Measurements from ENCODE around the gene CNTNAP2. TPM values are rescaled to one million over a fixed set of nuclear protein-coding genes. Genes with fewer than 3 reads are reported as not detected.

The CNTNAP2 gene
- total and polyA plus RNA-seq, 2 of the 8 experiments (the other 6 are each of a cell fraction or from before 2014, with no cell fraction given), result 27.9 to 71.0 TPM

DNA sequence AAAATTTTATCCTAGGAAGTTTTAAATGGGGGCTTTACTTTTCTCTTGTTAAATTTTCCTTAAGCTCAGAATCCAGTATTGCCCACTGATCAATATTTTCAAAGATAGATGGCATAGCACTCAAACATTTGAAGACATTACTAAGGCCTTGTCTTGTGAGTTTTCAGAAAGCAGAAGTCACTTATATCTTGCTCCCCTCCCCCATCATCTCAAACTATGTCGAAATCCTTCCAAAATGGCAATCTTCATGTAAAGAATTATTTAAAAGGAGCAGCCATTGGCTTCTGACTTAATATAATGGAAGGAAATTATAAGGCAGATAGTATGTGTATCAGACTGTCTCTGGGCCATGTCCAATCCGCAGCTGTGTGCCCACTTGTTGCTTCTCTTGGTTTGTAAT is 1920.4 kb downstream of the CNTNAP2 start:
- no peak overlapping the region for H3K23ac ChIP-seq (ENCODE audit: insufficient read length)
- no peak overlapping the region for H3K14ac ChIP-seq (ENCODE audit: insufficient read length)

More for the DNA sequence above, 1920.4 kb downstream of the CNTNAP2 start:
- Histone ChIP-seq H2AK5ac (ENCODE audit: low read depth, low read length) (no peak overlapping the region), H2BK5ac (ENCODE audit: low read depth, low read length) (no peak overlapping the region), H2BK12ac (ENCODE audit: low read depth, low read length) (no peak overlapping the region), H3K23me2 (ENCODE audit: low read depth, low read length) (no peaks in the 10 kb centered on the region; the same call in 1 of the 2 replicates), H4K91ac (replicated peaks; ENCODE audit: insufficient read length, low read length) (no peak overlapping the region), H2BK20ac (ENCODE audit: low read length) (no peak overlapping the region), H3K18ac (ENCODE audit: extremely low read depth, low read length) (no peak overlapping the region), H3K56ac (replicated peaks; ENCODE audit: insufficient read length, low read depth, low read length) (no peak overlapping the region), H3K4me1 (replicated peaks in 1 of 4; ENCODE audit: control insufficient read depth in 3 of 4, insufficient read depth in 4 of 4, low read length in 3 of 4) (no peaks in the 10 kb centered on the region), H3K4ac (replicated peaks; ENCODE audit: insufficient read length, low read depth, low read length) (no peak overlapping the region), H3K9me3 (ENCODE audit: insufficient read depth in 2 of 2, low read depth in 1 of 2, low read length in 1 of 2) (no peaks in the 10 kb centered on the region), H3K27me3 (replicated peaks in 1 of 4; ENCODE audit: control insufficient read depth in 3 of 4, extremely low read depth in 1 of 4, insufficient read depth in 3 of 4, low read length in 3 of 4) (peaks cover 10 to 31% (median 23%) of the 10 kb centered on the region in 4 experiments), H3K9ac (replicated peaks in 1 of 4; ENCODE audit: extremely low read depth in 1 of 4, low read depth in 3 of 4, low read length in 3 of 4) (no peak overlapping the region), H3K27ac (ENCODE audit: low read depth, low read length) (no peak overlapping the region), H3K4me3 (ENCODE audit: extremely low read depth in 1 of 4, insufficient read depth in 2 of 4, low read depth in 3 of 4, low read length in 4 of 4) (no peak overlapping the region), H2BK120ac (replicated peaks; ENCODE audit: low read depth, low read length) (no peak overlapping the region), H3K79me2 (ENCODE audit: control insufficient read depth in 1 of 2, insufficient read depth in 2 of 2, low read length in 2 of 2) (no peaks in the 10 kb centered on the region), H2AFZ (ENCODE audit: low read length) (no peak overlapping the region), H3K79me1 (ENCODE audit: low read depth, low read length) (no peaks in the 10 kb centered on the region), H3K36me3 (ENCODE audit: control insufficient read depth in 2 of 4, insufficient read depth in 4 of 4, low read length in 3 of 4) (no peaks in the 10 kb centered on the region), H3K4me2 (ENCODE audit: insufficient read depth in 1 of 2, low read depth in 2 of 2, low read length in 2 of 2) (no peak overlapping the region), H4K5ac (ENCODE audit: insufficient read length, low read depth, low read length) (no peak overlapping the region), H4K8ac (ENCODE audit: extremely low read depth, insufficient read depth, low read length) (no peak overlapping the region), H2BK15ac (ENCODE audit: low read length) (no peak overlapping the region), H4K20me1 (replicated peaks in 1 of 2; ENCODE audit: control insufficient read depth in 1 of 2, insufficient read depth in 2 of 2, low read length in 2 of 2) (peaks cover 2 to 4% of the 10 kb centered on the region in 2 experiments)
- DNase-seq (ENCODE audit: low read depth in 1 of 2, low spot score in 2 of 2) (no peak), FAIRE-seq (no peak)
- ChIA-PET POLR2A (ENCODE audit: partially characterized antibody) (no interaction called here), CTCF (ENCODE audit: partially characterized antibody) (interaction anchor here (1.4 kb wide), 1 partner anchor 12 kb away, joined by 5 read pairs; no protein-coding TSS in a partner anchor)
- 86% methylated on average over 2 of the region's 2 CpGs; no CpG with 5 or more reads in 1 of the 2 experiments for WGBS, 2 experiments (ENCODE audit: extremely low coverage in 1 of 2, insufficient coverage in 1 of 2, insufficient read length in 1 of 2, insufficient replicate concordance in 2 of 2, low coverage in 1 of 2, low lambda C conversion rate in 2 of 2, missing lambda C conversion rate in 1 of 2)
- no peak for TF ChIP-seq MAX (IDR thresholded peaks at IDR 0.05)
- no peak for TF ChIP-seq BACH1 (IDR thresholded peaks at IDR 0.05; ENCODE audit: low read length)
- TF ChIP-seq RFX5 (IDR thresholded peaks at IDR 0.05; ENCODE audit: borderline replicate concordance, low read depth, low read length), result no peak
- TF ChIP-seq USF2 (IDR thresholded peaks at IDR 0.05; ENCODE audit: low read length), result no peak
